ENCODE measurements around the gene CAMK1D. TPM values are rescaled to one million over a fixed set of nuclear protein-coding genes. Genes with fewer than 3 reads are reported as not detected.

The CAMK1D gene
- total and polyA plus RNA-seq, 2 experiments from 2014 or later = 4.6 to 7.2 TPM

- no peak overlapping the region for H3K4me2 ChIP-seq
- no peaks in the 10 kb centered on the region for H3K79me2 ChIP-seq (replicated peaks; ENCODE audit: insufficient read depth)
- Mint-ChIP-seq H3K27me3 (ENCODE audit: insufficient read depth, low read depth, poor library complexity) (no peaks in the 10 kb centered on the region), H3K9me3 (no peaks in the 10 kb centered on the region), H3K4me3 (no peak overlapping the region), H3K36me3 (ENCODE audit: low read depth) (no peaks in the 10 kb centered on the region; the same call in 2 of the 3 replicates), H3K27ac (no peak overlapping the region), H3K4me1 (no peaks in the 10 kb centered on the region)
- no peak for DNase-seq (ENCODE audit: low spot score)
- H3F3A ChIP-seq (replicated peaks; ENCODE audit: low read depth) = no peaks in the 10 kb centered on the region
- no peak overlapping the region for H2AFZ ChIP-seq
- H3K9me2 ChIP-seq (ENCODE audit: insufficient read depth) = no peaks in the 10 kb centered on the region; the same call in 1 of the 2 replicates
- H3K27me3 ChIP-seq (ENCODE audit: insufficient read depth) = no peaks in the 10 kb centered on the region
- no peaks in the 10 kb centered on the region for H3K4me1 ChIP-seq (ENCODE audit: insufficient read depth)
- no peak for ATAC-seq
- H3K27ac ChIP-seq (ENCODE audit: low read depth) = no peak overlapping the region
- no peaks in the 10 kb centered on the region; the same call in none of the 2 replicates for H4K20me1 ChIP-seq (replicated peaks; ENCODE audit: insufficient read depth)
- no peaks in the 10 kb centered on the region for H3K36me3 ChIP-seq (ENCODE audit: insufficient read depth)
- TF ChIP-seq POLR2AphosphoS5 (IDR thresholded peaks at IDR 0.05; ENCODE audit: low read depth) = no peak
- TF ChIP-seq CREB1 (CRISPR knock-in tag; IDR thresholded peaks at IDR 0.05; ENCODE audit: low read depth) = no peak
- TF ChIP-seq NANOG (IDR thresholded peaks at IDR 0.05; ENCODE audit: borderline replicate concordance) = no peak
- TF ChIP-seq, protein P1, sequence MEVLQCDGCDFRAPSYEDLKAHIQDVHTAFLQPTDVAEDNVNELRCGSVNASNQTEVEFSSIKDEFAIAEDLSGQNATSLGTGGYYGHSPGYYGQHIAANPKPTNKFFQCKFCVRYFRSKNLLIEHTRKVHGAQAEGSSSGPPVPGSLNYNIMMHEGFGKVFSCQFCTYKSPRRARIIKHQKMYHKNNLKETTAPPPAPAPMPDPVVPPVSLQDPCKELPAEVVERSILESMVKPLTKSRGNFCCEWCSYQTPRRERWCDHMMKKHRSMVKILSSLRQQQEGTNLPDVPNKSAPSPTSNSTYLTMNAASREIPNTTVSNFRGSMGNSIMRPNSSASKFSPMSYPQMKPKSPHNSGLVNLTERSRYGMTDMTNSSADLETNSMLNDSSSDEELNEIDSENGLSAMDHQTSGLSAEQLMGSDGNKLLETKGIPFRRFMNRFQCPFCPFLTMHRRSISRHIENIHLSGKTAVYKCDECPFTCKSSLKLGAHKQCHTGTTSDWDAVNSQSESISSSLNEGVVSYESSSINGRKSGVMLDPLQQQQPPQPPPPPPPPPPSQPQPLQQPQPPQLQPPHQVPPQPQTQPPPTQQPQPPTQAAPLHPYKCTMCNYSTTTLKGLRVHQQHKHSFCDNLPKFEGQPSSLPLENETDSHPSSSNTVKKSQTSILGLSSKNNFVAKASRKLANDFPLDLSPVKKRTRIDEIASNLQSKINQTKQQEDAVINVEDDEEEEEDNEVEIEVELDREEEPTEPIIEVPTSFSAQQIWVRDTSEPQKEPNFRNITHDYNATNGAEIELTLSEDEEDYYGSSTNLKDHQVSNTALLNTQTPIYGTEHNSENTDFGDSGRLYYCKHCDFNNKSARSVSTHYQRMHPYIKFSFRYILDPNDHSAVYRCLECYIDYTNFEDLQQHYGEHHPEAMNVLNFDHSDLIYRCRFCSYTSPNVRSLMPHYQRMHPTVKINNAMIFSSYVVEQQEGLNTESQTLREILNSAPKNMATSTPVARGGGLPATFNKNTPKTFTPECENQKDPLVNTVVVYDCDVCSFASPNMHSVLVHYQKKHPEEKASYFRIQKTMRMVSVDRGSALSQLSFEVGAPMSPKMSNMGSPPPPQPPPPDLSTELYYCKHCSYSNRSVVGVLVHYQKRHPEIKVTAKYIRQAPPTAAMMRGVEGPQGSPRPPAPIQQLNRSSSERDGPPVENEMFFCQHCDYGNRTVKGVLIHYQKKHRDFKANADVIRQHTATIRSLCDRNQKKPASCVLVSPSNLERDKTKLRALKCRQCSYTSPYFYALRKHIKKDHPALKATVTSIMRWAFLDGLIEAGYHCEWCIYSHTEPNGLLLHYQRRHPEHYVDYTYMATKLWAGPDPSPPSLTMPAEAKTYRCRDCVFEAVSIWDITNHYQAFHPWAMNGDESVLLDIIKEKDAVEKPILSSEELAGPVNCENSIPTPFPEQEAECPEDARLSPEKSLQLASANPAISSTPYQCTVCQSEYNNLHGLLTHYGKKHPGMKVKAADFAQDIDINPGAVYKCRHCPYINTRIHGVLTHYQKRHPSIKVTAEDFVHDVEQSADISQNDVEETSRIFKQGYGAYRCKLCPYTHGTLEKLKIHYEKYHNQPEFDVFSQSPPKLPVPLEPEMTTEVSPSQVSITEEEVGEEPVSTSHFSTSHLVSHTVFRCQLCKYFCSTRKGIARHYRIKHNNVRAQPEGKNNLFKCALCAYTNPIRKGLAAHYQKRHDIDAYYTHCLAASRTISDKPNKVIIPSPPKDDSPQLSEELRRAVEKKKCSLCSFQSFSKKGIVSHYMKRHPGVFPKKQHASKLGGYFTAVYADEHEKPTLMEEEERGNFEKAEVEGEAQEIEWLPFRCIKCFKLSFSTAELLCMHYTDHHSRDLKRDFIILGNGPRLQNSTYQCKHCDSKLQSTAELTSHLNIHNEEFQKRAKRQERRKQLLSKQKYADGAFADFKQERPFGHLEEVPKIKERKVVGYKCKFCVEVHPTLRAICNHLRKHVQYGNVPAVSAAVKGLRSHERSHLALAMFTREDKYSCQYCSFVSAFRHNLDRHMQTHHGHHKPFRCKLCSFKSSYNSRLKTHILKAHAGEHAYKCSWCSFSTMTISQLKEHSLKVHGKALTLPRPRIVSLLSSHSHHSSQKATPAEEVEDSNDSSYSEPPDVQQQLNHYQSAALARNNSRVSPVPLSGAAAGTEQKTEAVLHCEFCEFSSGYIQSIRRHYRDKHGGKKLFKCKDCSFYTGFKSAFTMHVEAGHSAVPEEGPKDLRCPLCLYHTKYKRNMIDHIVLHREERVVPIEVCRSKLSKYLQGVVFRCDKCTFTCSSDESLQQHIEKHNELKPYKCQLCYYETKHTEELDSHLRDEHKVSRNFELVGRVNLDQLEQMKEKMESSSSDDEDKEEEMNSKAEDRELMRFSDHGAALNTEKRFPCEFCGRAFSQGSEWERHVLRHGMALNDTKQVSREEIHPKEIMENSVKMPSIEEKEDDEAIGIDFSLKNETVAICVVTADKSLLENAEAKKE (CRISPR knock-in tag; IDR thresholded peaks at IDR 0.05) = no peak
- TF ChIP-seq ZNF114 (CRISPR knock-in tag; IDR thresholded peaks at IDR 0.05) = no peak
- TF ChIP-seq JUNB (IDR thresholded peaks at IDR 0.05; ENCODE audit: unreplicated experiment) = no peak
- no peak for TF ChIP-seq ZNF331 (CRISPR knock-in tag; IDR thresholded peaks at IDR 0.05; ENCODE audit: low read depth)
- no peak for TF ChIP-seq STAT1 (IDR thresholded peaks at IDR 0.05; ENCODE audit: unreplicated experiment)
- TF ChIP-seq, protein P2, sequence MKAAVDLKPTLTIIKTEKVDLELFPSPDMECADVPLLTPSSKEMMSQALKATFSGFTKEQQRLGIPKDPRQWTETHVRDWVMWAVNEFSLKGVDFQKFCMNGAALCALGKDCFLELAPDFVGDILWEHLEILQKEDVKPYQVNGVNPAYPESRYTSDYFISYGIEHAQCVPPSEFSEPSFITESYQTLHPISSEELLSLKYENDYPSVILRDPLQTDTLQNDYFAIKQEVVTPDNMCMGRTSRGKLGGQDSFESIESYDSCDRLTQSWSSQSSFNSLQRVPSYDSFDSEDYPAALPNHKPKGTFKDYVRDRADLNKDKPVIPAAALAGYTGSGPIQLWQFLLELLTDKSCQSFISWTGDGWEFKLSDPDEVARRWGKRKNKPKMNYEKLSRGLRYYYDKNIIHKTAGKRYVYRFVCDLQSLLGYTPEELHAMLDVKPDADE (IDR thresholded peaks at IDR 0.05) = no peak
- TF ChIP-seq, protein P3, sequence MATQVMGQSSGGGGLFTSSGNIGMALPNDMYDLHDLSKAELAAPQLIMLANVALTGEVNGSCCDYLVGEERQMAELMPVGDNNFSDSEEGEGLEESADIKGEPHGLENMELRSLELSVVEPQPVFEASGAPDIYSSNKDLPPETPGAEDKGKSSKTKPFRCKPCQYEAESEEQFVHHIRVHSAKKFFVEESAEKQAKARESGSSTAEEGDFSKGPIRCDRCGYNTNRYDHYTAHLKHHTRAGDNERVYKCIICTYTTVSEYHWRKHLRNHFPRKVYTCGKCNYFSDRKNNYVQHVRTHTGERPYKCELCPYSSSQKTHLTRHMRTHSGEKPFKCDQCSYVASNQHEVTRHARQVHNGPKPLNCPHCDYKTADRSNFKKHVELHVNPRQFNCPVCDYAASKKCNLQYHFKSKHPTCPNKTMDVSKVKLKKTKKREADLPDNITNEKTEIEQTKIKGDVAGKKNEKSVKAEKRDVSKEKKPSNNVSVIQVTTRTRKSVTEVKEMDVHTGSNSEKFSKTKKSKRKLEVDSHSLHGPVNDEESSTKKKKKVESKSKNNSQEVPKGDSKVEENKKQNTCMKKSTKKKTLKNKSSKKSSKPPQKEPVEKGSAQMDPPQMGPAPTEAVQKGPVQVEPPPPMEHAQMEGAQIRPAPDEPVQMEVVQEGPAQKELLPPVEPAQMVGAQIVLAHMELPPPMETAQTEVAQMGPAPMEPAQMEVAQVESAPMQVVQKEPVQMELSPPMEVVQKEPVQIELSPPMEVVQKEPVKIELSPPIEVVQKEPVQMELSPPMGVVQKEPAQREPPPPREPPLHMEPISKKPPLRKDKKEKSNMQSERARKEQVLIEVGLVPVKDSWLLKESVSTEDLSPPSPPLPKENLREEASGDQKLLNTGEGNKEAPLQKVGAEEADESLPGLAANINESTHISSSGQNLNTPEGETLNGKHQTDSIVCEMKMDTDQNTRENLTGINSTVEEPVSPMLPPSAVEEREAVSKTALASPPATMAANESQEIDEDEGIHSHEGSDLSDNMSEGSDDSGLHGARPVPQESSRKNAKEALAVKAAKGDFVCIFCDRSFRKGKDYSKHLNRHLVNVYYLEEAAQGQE (IDR thresholded peaks at IDR 0.05; ENCODE audit: unreplicated experiment) = no peak
- no peak for TF ChIP-seq EZH2 (IDR thresholded peaks at IDR 0.05; ENCODE audit: low read depth, unreplicated experiment)
- TF ChIP-seq EZH2phosphoT487 (IDR thresholded peaks at IDR 0.05; ENCODE audit: unreplicated experiment) = no peak
- TF ChIP-seq CTCF (conservative IDR thresholded peaks at IDR 0.05; ENCODE audit: low read depth in 2 of 2) = no peak
- no peak overlapping the region for H3K4me3 ChIP-seq
Measured at GRCh38 chr10:12414278-12414989, 65.1 kb downstream of the CAMK1D start.
